ENCODE results near the gene ANXA2.

Gene ANXA2

DNA sequence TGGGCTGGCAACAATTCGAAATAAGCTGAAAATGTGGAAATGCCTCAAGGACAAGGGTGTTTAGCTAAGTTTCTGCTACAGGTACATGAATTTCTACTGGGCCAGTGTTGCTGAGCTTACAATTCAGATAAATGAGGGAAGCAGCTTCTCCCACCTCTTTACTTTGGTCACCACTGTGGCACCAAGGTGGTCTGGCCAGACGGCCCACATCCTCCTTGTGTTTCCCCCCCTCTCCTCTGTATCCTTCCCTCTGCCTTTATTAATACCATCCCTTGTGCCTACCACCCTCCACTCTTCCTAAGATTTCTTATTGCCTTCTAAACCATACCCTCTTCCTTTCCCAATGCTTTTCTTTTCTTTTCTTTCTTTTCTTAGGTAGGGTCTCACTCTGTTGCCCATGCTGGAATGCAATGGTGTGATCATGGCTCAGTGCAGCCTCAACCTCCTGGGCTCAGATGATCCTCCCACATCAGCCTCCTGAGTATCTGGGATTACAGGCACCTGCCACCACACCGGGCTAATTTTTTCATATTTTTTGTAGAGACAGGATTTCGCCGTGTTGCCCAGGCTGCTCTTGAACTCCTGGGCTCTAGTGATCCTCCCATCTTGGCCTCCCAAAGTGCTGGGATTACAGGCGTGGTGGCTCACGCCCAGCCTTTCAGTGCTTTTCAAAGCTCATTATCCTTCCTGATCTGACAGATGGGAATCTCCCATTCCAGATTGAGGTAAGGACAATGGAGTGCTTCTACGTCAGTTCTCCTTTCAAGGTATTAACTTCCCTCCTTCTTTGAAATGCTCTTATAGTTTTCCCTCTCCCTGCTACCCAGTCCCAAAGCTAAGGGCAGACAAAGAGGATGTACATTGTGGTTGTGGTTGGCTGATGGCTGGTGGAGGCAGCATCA lies 14.8 kb downstream of the ANXA2 start:
- Mint-ChIP-seq H3K9me3 (no peaks in the 10 kb centered on the region), H3K27ac (ENCODE audit: low read depth) (peak overlapping the region; percentile 52)

DNA sequence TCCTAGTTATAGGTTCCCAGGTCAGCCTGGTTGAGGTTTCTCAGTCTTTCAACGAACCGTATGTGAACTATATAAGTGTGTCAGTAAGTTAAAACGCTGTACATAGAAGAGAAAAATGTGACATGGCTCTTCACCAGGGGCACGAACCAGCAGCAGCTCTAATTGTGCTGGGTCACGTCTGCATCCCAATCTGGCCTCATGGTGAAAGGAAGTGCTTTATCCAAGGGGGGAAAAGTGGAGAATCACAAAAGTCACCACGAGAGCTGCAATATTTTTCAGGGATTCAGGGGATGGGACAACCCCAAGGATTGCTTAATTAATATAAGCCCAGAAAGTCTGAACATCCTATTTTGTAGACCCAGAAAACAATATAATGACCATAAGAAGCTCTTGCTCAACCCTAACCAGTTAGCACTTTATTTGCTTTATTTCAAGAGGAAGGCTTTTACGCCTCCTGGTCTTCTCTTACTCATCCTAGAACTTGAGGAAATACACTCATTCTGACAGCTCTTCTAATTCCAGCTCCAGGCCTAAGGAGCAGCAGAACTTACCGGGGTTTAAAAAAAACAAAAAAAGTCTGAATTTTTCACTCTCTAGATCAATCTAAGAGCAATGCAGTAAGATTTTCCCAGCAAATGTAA lies 16.5 kb downstream of the ANXA2 start:
- no peaks in the 10 kb centered on the region for H3K9me3 Mint-ChIP-seq
- ATAC-seq (replicated peaks; ENCODE audit: extremely low read depth, poor library complexity, severe bottlenecking) = no peak
- H3K36me3 Mint-ChIP-seq (ENCODE audit: insufficient read depth) = peaks cover 49% of the 10 kb centered on the region
- no peak overlapping the region for H3K4me3 Mint-ChIP-seq
- H3K27me3 Mint-ChIP-seq = no peaks in the 10 kb centered on the region
- peaks cover 32% of the 10 kb centered on the region for H3K4me1 Mint-ChIP-seq
- no peak for DNase-seq (ENCODE audit: low spot score in 2 of 2)
- H3K27ac Mint-ChIP-seq (ENCODE audit: low read depth) = peak overlapping the region; percentile 49

More for the DNA sequence above, 14.8 kb downstream of the ANXA2 start:
- peaks cover 48% of the 10 kb centered on the region for H3K36me3 Mint-ChIP-seq (ENCODE audit: insufficient read depth)
- H3K4me1 Mint-ChIP-seq = peaks cover 37% of the 10 kb centered on the region
- H3K27me3 Mint-ChIP-seq = no peaks in the 10 kb centered on the region
- H3K4me3 Mint-ChIP-seq = no peak overlapping the region
- no peak for ATAC-seq (replicated peaks; ENCODE audit: extremely low read depth, poor library complexity, severe bottlenecking)
- DNase-seq (ENCODE audit: low spot score in 2 of 2) = no peak

- Mint-ChIP-seq H3K36me3 (ENCODE audit: insufficient read depth) (peaks cover 53% of the 10 kb centered on the region), H3K27me3 (no peaks in the 10 kb centered on the region), H3K27ac (ENCODE audit: low read depth) (no peak overlapping the region), H3K9me3 (no peaks in the 10 kb centered on the region), H3K4me1 (peaks cover 35% of the 10 kb centered on the region), H3K4me3 (no peak overlapping the region)
- no peak for DNase-seq (ENCODE audit: low spot score in 2 of 2)
- no peak for ATAC-seq (replicated peaks; ENCODE audit: extremely low read depth, poor library complexity, severe bottlenecking)
Observed at GRCh38 chr15:60379525-60380274, 18.1 kb downstream of the ANXA2 start.

- no peaks in the 10 kb centered on the region for H3K27me3 Mint-ChIP-seq
- H3K4me3 Mint-ChIP-seq = no peak overlapping the region
- DNase-seq (ENCODE audit: low spot score in 2 of 2) = no peak
- ATAC-seq (replicated peaks; ENCODE audit: extremely low read depth, poor library complexity, severe bottlenecking) = no peak
- no peaks in the 10 kb centered on the region for H3K9me3 Mint-ChIP-seq
- no peak overlapping the region for H3K27ac Mint-ChIP-seq (ENCODE audit: low read depth)
- H3K36me3 Mint-ChIP-seq (ENCODE audit: insufficient read depth) = peaks cover 54% of the 10 kb centered on the region
- peaks cover 36% of the 10 kb centered on the region for H3K4me1 Mint-ChIP-seq
Observed at GRCh38 chr15:60379185-60379524, 18.6 kb downstream of the ANXA2 start.

GRCh38 chr15:60376677-60377095 lies 21.1 kb downstream of the ANXA2 start:
- ATAC-seq (replicated peaks; ENCODE audit: extremely low read depth, poor library complexity, severe bottlenecking) = no peak
- Mint-ChIP-seq H3K27ac (ENCODE audit: low read depth) (no peak overlapping the region), H3K4me1 (peaks cover 28% of the 10 kb centered on the region), H3K36me3 (ENCODE audit: insufficient read depth) (peaks cover 55% of the 10 kb centered on the region), H3K27me3 (no peaks in the 10 kb centered on the region), H3K9me3 (no peaks in the 10 kb centered on the region), H3K4me3 (no peak overlapping the region)
- DNase-seq (ENCODE audit: low spot score in 2 of 2) = no peak

GRCh38 chr15:60375306-60375705 lies 22.5 kb downstream of the ANXA2 start:
- Mint-ChIP-seq H3K27me3 (no peaks in the 10 kb centered on the region), H3K27ac (ENCODE audit: low read depth) (peak overlapping the region; percentile 69), H3K36me3 (ENCODE audit: insufficient read depth) (peaks cover 50% of the 10 kb centered on the region), H3K4me3 (no peak overlapping the region), H3K9me3 (no peaks in the 10 kb centered on the region), H3K4me1 (peaks cover 34% of the 10 kb centered on the region)
- DNase-seq (ENCODE audit: low spot score in 2 of 2) (no peak), ATAC-seq (replicated peaks; ENCODE audit: extremely low read depth, poor library complexity, severe bottlenecking) (no peak)

GRCh38 chr15:60374628-60375081 lies 23.1 kb downstream of the ANXA2 start:
- no peak for DNase-seq (ENCODE audit: low spot score in 2 of 2)
- ATAC-seq (replicated peaks; ENCODE audit: extremely low read depth, poor library complexity, severe bottlenecking) = no peak

GRCh38 chr15:60374209-60374608 lies 23.6 kb downstream of the ANXA2 start:
- Mint-ChIP-seq H3K27ac (ENCODE audit: low read depth) (peak overlapping the region; percentile 72), H3K36me3 (ENCODE audit: insufficient read depth) (peaks cover 43% of the 10 kb centered on the region), H3K27me3 (no peaks in the 10 kb centered on the region), H3K9me3 (no peaks in the 10 kb centered on the region), H3K4me3 (no peak overlapping the region), H3K4me1 (peaks cover 45% of the 10 kb centered on the region)
- DNase-seq (ENCODE audit: low spot score in 2 of 2) (no peak), ATAC-seq (replicated peaks; ENCODE audit: extremely low read depth, poor library complexity, severe bottlenecking) (no peak)

More at GRCh38 chr15:60374628-60375081, 23.1 kb downstream of the ANXA2 start:
- no peaks in the 10 kb centered on the region for H3K9me3 Mint-ChIP-seq
- H3K27me3 Mint-ChIP-seq = no peaks in the 10 kb centered on the region
- no peak overlapping the region for H3K27ac Mint-ChIP-seq (ENCODE audit: low read depth)
- H3K4me1 Mint-ChIP-seq = peaks cover 40% of the 10 kb centered on the region
- peaks cover 45% of the 10 kb centered on the region for H3K36me3 Mint-ChIP-seq (ENCODE audit: insufficient read depth)
- no peak overlapping the region for H3K4me3 Mint-ChIP-seq

GRCh38 chr15:60373745-60374144 lies 24.0 kb downstream of the ANXA2 start:
- no peaks in the 10 kb centered on the region for H3K27me3 Mint-ChIP-seq
- H3K4me1 Mint-ChIP-seq = peaks cover 46% of the 10 kb centered on the region
- no peaks in the 10 kb centered on the region for H3K9me3 Mint-ChIP-seq
- ATAC-seq (replicated peaks; ENCODE audit: extremely low read depth, poor library complexity, severe bottlenecking) = no peak
- DNase-seq (ENCODE audit: low spot score in 2 of 2) = no peak
- H3K4me3 Mint-ChIP-seq = no peak overlapping the region
- H3K36me3 Mint-ChIP-seq (ENCODE audit: insufficient read depth) = peaks cover 42% of the 10 kb centered on the region
- peak overlapping the region; percentile 72 for H3K27ac Mint-ChIP-seq (ENCODE audit: low read depth)

DNA sequence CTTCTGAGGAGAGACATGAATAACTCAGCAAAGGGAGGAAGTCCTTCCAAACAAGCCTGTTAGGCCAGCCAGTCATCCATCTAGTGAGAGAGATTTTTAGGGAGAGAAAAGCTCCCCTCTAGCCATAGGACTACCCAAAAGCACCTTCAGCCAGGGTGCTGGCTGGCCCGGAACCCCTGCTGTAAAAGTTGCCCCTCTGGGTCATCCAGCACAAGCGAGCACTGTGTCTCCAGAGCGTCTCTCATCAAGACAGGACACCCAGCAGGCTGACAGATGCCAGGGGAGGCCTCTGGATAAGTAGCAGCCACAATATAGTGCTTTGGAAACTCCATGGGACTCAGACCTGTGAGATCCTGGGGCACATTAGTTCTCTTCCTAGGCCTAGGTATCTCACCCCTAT lies 24.5 kb downstream of the ANXA2 start:
- Mint-ChIP-seq H3K9me3 (no peaks in the 10 kb centered on the region), H3K4me1 (peaks cover 46% of the 10 kb centered on the region), H3K27ac (ENCODE audit: low read depth) (peak overlapping the region; percentile 72), H3K4me3 (no peak overlapping the region), H3K36me3 (ENCODE audit: insufficient read depth) (peaks cover 40% of the 10 kb centered on the region), H3K27me3 (no peaks in the 10 kb centered on the region)
- DNase-seq (ENCODE audit: low spot score in 2 of 2) (no peak), ATAC-seq (replicated peaks; ENCODE audit: extremely low read depth, poor library complexity, severe bottlenecking) (no peak)

- Mint-ChIP-seq H3K4me1 (peaks cover 46% of the 10 kb centered on the region), H3K27ac (ENCODE audit: low read depth) (peak overlapping the region; percentile 72), H3K36me3 (ENCODE audit: insufficient read depth) (peaks cover 38% of the 10 kb centered on the region), H3K4me3 (no peak overlapping the region), H3K27me3 (no peaks in the 10 kb centered on the region), H3K9me3 (no peaks in the 10 kb centered on the region)
- ATAC-seq (replicated peaks; ENCODE audit: extremely low read depth, poor library complexity, severe bottlenecking) (no peak), DNase-seq (ENCODE audit: low spot score in 2 of 2) (no peak)
Observed at GRCh38 chr15:60372756-60373155, 25.0 kb downstream of the ANXA2 start.

DNA sequence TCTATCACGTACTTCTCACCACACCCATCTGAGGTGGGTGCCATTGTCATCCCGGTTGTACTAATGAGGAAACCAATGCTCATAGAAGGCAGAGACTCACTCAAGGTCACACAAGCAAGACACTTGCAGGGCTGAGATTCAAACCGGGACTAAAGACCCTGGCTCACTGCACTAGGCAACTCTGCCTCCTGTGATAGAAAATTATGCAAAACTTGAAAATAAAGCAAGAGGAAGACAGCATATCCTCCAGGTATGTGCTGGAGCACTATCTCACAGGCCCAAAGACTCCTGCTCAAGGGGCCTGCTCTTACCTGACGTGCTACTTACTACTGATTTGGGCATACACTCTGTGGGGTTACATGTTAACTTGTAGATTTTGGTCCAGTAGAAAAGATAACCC lies 25.6 kb downstream of the ANXA2 start:
- Mint-ChIP-seq H3K36me3 (ENCODE audit: insufficient read depth) (peaks cover 38% of the 10 kb centered on the region), H3K9me3 (no peaks in the 10 kb centered on the region), H3K4me3 (no peak overlapping the region), H3K4me1 (peaks cover 46% of the 10 kb centered on the region), H3K27me3 (no peaks in the 10 kb centered on the region), H3K27ac (ENCODE audit: low read depth) (no peak overlapping the region)
- no peak for DNase-seq (ENCODE audit: low spot score in 2 of 2)
- no peak for ATAC-seq (replicated peaks; ENCODE audit: extremely low read depth, poor library complexity, severe bottlenecking)
